SK-N-SH (cell line): ENCODE measurements around the gene PDGFRA. TPM values are rescaled to one million over a fixed set of nuclear protein-coding genes. Genes with fewer than 3 reads are reported as not detected.
"Not testable (repeated sequence)": the region's sequence is repeated elsewhere in the genome, so short reads cannot be mapped to it uniquely, and the experiment has no call there.

Source experiments
- CTCF ChIA-PET: fragments of 300-600, 350-600 bp; formaldehyde crosslinking; extraction: SDS; loops from one replicate; lab custom pipeline; 2021; lab: Yijun Ruan, JAX
- POLR2A ChIA-PET: fragments of 350-600 bp; sonication (Branson Sonifier 250); formaldehyde crosslinking; extraction: SDS; loops from one replicate; lab custom pipeline; 2020; ENCODE audit warnings: antibody characterized with exemption, inconsistent platforms; lab: Yijun Ruan, JAX
- DNase-seq: peaks from one replicate; pipeline ENCODE4 v3.0.0; 2012
- H2AFZ ChIP-seq: fragments of 200-600 bp; sonication (generic); 2 replicates; pipeline ENCODE4 v1.8.1; 2016; ENCODE audit warnings: antibody characterized with exemption, mild to moderate bottlenecking, low read depth
- H3F3A ChIP-seq: fragments of 200-600 bp; sonication (generic); replicated peaks from 2 replicates; pipeline ENCODE3; 2016; ENCODE audit warnings: antibody characterized with exemption, mild to moderate bottlenecking; ENCODE audit not compliant: insufficient read depth
- H3K27ac ChIP-seq, 2 experiments: fragments of 200-500 bp in 1 of 2; fragments of 200-600 bp in 1 of 2; sonication (Bioruptor generic) in 1 of 2; sonication (generic), shearing (Covaris generic) in 1 of 2; 2 replicates each; pipeline versions ENCODE4 v1.5.1 to v1.6.1; 2014 to 2016; ENCODE audit warnings: low read depth in 2 of 2, inconsistent platforms in 1 of 2, low read length in 1 of 2, mild to moderate bottlenecking in 1 of 2, mixed read lengths in 1 of 2
- H3K27me3 ChIP-seq: fragments of 200-600 bp; sonication (generic), shearing (Covaris generic); 2 replicates; pipeline ENCODE4 v1.6.1; 2016; ENCODE audit warnings: mixed run types; ENCODE audit not compliant: insufficient read depth
- H3K36me3 ChIP-seq, 2 experiments: fragments of 200-500 bp in 1 of 2; fragments of 200-600 bp in 1 of 2; sonication (Bioruptor generic) in 1 of 2; sonication (generic) in 1 of 2; replicated peaks in 1 of 2; 2 replicates each; pipeline versions ENCODE3 to v1.5.1; 2014 to 2016; ENCODE audit warnings: low read length in 1 of 2, mild to moderate bottlenecking in 1 of 2; ENCODE audit not compliant: insufficient read depth in 2 of 2, control insufficient read depth in 1 of 2
- H3K4me1 ChIP-seq, 2 experiments: fragments of 200-500 bp in 1 of 2; fragments of 200-600 bp in 1 of 2; sonication (Bioruptor generic) in 1 of 2; sonication (generic), shearing (Covaris generic) in 1 of 2; 2 replicates each; pipeline versions ENCODE4 v1.5.1 to v1.6.1; 2014 to 2016; ENCODE audit warnings: low read depth in 1 of 2, low read length in 1 of 2, mixed run types in 1 of 2; ENCODE audit not compliant: insufficient read depth in 2 of 2, control insufficient read depth in 1 of 2
- H3K4me2 ChIP-seq: fragments of 200-600 bp; sonication (generic), shearing (Covaris generic); 2 replicates; pipeline ENCODE4 v1.6.1; 2017; ENCODE audit warnings: mixed run types
- H3K4me3 ChIP-seq, 2 experiments: fragments of 200-500 bp in 1 of 2; fragments of 200-600 bp in 1 of 2; sonication (Bioruptor generic) in 1 of 2; sonication (generic), shearing (Covaris generic) in 1 of 2; 2 replicates each; pipeline versions ENCODE4 v1.5.1 to v1.8.1; 2014 to 2016; ENCODE audit warnings: low read depth in 2 of 2, inconsistent platforms in 1 of 2, low read length in 1 of 2, mild to moderate bottlenecking in 1 of 2, mixed read lengths in 1 of 2, moderate library complexity in 1 of 2
- H3K79me2 ChIP-seq: fragments of 200-600 bp; sonication (generic); 2 replicates; pipeline ENCODE4 v1.8.1; 2017; ENCODE audit warnings: mild to moderate bottlenecking; ENCODE audit not compliant: insufficient read depth
- H3K9ac ChIP-seq: fragments of 200-600 bp; sonication (generic); 2 replicates; pipeline ENCODE4 v1.6.1; 2017; ENCODE audit warnings: mixed run types
- H3K9me2 ChIP-seq: fragments of 200-600 bp; sonication (generic); 2 replicates; pipeline ENCODE4 v1.6.1; 2017; ENCODE audit warnings: mixed run types
- H3K9me3 ChIP-seq: fragments of 200-600 bp; sonication (generic); 2 replicates; pipeline ENCODE4 v1.6.1; 2017; ENCODE audit warnings: mixed run types, mild to moderate bottlenecking, moderate library complexity
- H4K20me1 ChIP-seq: fragments of 200-600 bp; sonication (generic); 2 replicates; pipeline ENCODE4 v1.6.1; 2017; ENCODE audit warnings: mild to moderate bottlenecking, mixed run types; ENCODE audit not compliant: insufficient read depth
- EP300 ChIP-seq, 2 experiments: IDR thresholded peaks; 2 replicates each; pipeline versions ENCODE4 v1.4.0 to v1.6.1; 2012; ENCODE audit warnings: borderline replicate concordance in 1 of 2, low read depth in 1 of 2, low read length in 1 of 2
- EZH2phosphoT487 ChIP-seq: fragments of 200-600 bp; sonication (generic); IDR thresholded peaks from 2 replicates; pipeline ENCODE4 v1.6.1; 2017; ENCODE audit warnings: low read depth, mixed run types, mild to moderate bottlenecking, antibody characterized with exemption, moderate library complexity, borderline replicate concordance
- FOXJ3 ChIP-seq: sonication (generic); formaldehyde crosslinking; IDR thresholded peaks from 2 replicates; pipeline ENCODE4 v1.5.1; 2020; ENCODE audit warnings: mild to moderate bottlenecking, missing genetic modification reagents
- GABPA ChIP-seq: IDR thresholded peaks from 2 replicates; pipeline ENCODE4 v1.4.0; 2012; ENCODE audit warnings: low read depth, mild to moderate bottlenecking
- MXI1 ChIP-seq: IDR thresholded peaks from 2 replicates; pipeline ENCODE4 v1.6.1; 2012; ENCODE audit warnings: mild to moderate bottlenecking, low read depth, low read length, improper control_type of control experiment
- POLR2AphosphoS5 ChIP-seq: IDR thresholded peaks from 2 replicates; pipeline ENCODE4 v1.6.1; 2012; ENCODE audit warnings: low read depth, low read length
- SIN3A ChIP-seq: IDR thresholded peaks from 2 replicates; pipeline ENCODE4 v1.6.1; 2012; ENCODE audit warnings: low read depth, mild to moderate bottlenecking, low read length, moderate library complexity, borderline replicate concordance
- TCF12 ChIP-seq: IDR thresholded peaks from 2 replicates; pipeline ENCODE4 v1.4.0; 2012
- TEAD4 ChIP-seq: IDR thresholded peaks from 2 replicates; pipeline ENCODE4 v1.4.0; 2012; ENCODE audit warnings: mild to moderate bottlenecking, borderline replicate concordance; ENCODE audit not compliant: insufficient read depth
- WGBS: methylation state at CpG from one replicate; pipeline ENCODE4 v1.1.6; 2017; ENCODE audit warnings: low lambda C conversion rate; 5-methylcytosine and 5-hydroxymethylcytosine counted together
- polyA plus RNA-seq, 3 experiments: library from polyadenylated mRNA; depleted of rRNA; stranded (reverse); fragments of >200 nt; gene quantifications; 2 replicates each; pipeline ENCODE4 v1.2.3, GENCODE V29; 2012
- TF ChIP-seq, protein P1 (sequence below): fragments of 150-350 bp; IDR thresholded peaks from 2 replicates; pipeline ENCODE4 v1.6.1; 2017; ENCODE audit warnings: antibody characterized with exemption, low read length, low read depth, borderline replicate concordance
- TF ChIP-seq, protein P2 (sequence below): IDR thresholded peaks from 2 replicates; pipeline ENCODE4 v1.6.1; 2012; ENCODE audit warnings: mild to moderate bottlenecking, low read depth, low read length, moderate library complexity

The PDGFRA gene
- polyA plus RNA-seq, 1 of the 3 experiments (the other 2 are of a cell fraction), result 25.3 TPM

DNA sequence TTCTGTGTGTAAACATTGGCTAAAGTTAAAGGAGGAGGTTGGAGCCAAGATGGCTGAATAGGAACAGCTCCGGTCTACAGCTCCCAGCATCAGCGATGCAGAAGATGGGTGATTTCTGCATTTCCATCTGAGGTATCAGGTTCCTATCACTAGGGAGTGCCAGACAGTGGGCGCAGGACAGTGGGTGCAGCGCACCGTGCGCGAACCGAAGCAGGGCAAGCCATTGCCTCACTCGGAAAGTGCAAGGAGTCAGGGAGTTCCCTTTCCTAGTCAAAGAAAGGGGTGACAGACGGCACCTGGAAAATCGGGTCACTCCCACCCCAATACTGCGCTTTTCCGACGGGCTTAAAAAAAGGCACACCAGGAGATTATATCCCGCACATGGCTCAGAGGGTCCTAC is 14.4 kb downstream of the PDGFRA start:
- H3K9ac ChIP-seq, H3K27ac ChIP-seq, H3K36me3 ChIP-seq, H3K4me1 ChIP-seq, H2AFZ ChIP-seq, H3K4me3 ChIP-seq, H3K4me2 ChIP-seq, H4K20me1 ChIP-seq, POLR2A ChIA-PET, DNase-seq, H3F3A ChIP-seq, H3K9me2 ChIP-seq, H3K27me3 ChIP-seq: not testable (repeated sequence)
- Histone ChIP-seq H3K79me2 (peaks cover 20% of the 10 kb centered on the region), H3K9me3 (peaks cover 15% of the 10 kb centered on the region; the same call in 1 of the 2 replicates)
- 72% methylated on average over 11 of the region's 15 CpGs for WGBS
- CTCF ChIA-PET, result interaction anchor here (2.5 kb wide), 1 partner anchor 9 kb away, joined by 14 read pairs; no protein-coding TSS in a partner anchor

DNA sequence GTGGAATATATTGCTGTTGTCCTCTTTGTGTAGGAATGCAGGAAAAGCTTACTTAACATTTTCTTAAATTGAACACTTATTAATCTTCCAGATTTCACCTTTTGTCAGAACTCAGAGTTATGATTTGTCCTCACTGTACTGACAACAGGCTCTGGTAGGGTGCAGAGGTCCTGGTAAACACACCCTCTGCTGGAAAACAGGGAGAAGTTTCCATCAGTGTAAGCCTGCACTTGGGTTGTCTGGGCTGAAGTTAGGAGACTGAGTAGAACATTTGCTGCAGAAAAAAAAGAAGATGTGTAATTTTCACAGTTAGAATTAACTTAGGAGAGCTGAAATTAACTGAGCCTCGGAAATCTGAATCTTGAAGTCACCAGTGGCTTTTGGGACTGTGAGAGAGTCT is 23.2 kb downstream of the PDGFRA start:
- Histone ChIP-seq H4K20me1 (peaks cover 56% of the 10 kb centered on the region; the same call in 1 of the 2 replicates), H3K4me1 (peaks cover 0 to 12% of the 10 kb centered on the region in 2 experiments; a peak in 2 of 4 replicates), H3F3A (peaks cover 13% of the 10 kb centered on the region), H3K79me2 (peaks cover 19% of the 10 kb centered on the region; the same call in 1 of the 2 replicates)
- POLR2A ChIA-PET, H3K9me3 ChIP-seq, H3K36me3 ChIP-seq, H2AFZ ChIP-seq, H3K27ac ChIP-seq, H3K9me2 ChIP-seq, H3K27me3 ChIP-seq, DNase-seq, H3K9ac ChIP-seq, H3K4me3 ChIP-seq, H3K4me2 ChIP-seq: not testable (repeated sequence)
- CTCF ChIA-PET, result interaction anchor here (0.6 to 1.0 kb wide), 2 partner anchors 20 to 142 kb away, joined by 3 to 5 read pairs; no protein-coding TSS in a partner anchor
- WGBS, result 54% methylated on average over 1 of the region's 1 CpG

DNA sequence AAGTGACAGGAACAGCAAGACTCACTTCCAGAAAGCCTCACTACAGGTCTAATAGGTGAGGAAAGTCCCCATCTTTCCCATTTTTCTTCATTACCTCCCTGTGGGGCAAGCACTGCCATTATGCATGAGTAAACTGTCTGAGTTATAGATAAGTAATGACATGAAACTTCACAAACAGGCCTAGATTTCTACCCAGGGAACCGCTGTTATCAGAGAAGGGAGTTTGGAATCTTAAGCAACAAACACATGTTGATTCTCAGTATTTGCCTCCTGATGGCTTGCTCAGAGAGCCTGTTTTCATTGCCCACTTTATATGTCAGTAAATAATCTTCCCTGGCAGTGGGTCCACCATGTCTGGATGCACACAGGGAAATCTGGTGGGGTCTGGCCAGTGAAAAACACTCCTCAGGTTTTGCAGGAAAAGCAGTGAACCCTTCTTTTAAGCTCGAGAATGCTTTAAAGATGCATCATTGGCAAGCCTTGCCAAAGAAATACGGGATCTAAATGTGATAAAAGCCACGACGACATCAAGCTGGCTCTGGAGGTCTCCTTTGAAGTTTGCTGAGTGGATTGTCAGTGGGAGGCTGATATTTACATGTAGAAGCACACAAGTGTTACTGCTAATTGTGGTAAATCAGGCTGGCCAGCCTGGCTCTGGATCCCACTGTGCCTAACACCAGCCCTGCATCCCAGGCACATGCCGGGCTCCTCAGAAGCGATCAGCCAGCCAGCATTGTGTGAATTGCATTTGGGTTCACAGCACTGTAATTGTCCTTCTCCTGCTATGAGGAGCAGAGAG is 25.2 kb downstream of the PDGFRA start:
- Histone ChIP-seq H2AFZ (no peak overlapping the region), H3K9me3 (peaks cover 7% of the 10 kb centered on the region; the same call in 1 of the 2 replicates)
- no peak for TF ChIP-seq POLR2AphosphoS5
- no peak for TF ChIP-seq EZH2phosphoT487
- no peak for TF ChIP-seq GABPA
- no peak for TF ChIP-seq TEAD4
- no peak for TF ChIP-seq FOXJ3
- TF ChIP-seq, protein P1, sequence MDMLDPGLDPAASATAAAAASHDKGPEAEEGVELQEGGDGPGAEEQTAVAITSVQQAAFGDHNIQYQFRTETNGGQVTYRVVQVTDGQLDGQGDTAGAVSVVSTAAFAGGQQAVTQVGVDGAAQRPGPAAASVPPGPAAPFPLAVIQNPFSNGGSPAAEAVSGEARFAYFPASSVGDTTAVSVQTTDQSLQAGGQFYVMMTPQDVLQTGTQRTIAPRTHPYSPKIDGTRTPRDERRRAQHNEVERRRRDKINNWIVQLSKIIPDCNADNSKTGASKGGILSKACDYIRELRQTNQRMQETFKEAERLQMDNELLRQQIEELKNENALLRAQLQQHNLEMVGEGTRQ, result no peak
- TF ChIP-seq EP300 (IDR thresholded peaks at IDR 0.05; ENCODE audit: borderline replicate concordance in 1 of 2, low read depth in 1 of 2, low read length in 1 of 2), result no peak
- TF ChIP-seq MXI1, result no peak
- TF ChIP-seq, protein P2, sequence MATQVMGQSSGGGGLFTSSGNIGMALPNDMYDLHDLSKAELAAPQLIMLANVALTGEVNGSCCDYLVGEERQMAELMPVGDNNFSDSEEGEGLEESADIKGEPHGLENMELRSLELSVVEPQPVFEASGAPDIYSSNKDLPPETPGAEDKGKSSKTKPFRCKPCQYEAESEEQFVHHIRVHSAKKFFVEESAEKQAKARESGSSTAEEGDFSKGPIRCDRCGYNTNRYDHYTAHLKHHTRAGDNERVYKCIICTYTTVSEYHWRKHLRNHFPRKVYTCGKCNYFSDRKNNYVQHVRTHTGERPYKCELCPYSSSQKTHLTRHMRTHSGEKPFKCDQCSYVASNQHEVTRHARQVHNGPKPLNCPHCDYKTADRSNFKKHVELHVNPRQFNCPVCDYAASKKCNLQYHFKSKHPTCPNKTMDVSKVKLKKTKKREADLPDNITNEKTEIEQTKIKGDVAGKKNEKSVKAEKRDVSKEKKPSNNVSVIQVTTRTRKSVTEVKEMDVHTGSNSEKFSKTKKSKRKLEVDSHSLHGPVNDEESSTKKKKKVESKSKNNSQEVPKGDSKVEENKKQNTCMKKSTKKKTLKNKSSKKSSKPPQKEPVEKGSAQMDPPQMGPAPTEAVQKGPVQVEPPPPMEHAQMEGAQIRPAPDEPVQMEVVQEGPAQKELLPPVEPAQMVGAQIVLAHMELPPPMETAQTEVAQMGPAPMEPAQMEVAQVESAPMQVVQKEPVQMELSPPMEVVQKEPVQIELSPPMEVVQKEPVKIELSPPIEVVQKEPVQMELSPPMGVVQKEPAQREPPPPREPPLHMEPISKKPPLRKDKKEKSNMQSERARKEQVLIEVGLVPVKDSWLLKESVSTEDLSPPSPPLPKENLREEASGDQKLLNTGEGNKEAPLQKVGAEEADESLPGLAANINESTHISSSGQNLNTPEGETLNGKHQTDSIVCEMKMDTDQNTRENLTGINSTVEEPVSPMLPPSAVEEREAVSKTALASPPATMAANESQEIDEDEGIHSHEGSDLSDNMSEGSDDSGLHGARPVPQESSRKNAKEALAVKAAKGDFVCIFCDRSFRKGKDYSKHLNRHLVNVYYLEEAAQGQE, result no peak
- TF ChIP-seq SIN3A, result no peak
- TF ChIP-seq TCF12, result no peak
- TF ChIP-seq, all 33 proteins: peak for 0
- Histone ChIP-seq H3K9ac (no peak overlapping the region), H4K20me1 (peaks cover 76% of the 10 kb centered on the region; the same call in 1 of the 2 replicates), H3K4me1 (peaks cover 0 to 12% of the 10 kb centered on the region in 2 experiments; a peak in 2 of 4 replicates), H3F3A (peaks cover 13% of the 10 kb centered on the region), H3K9me2 (no peaks in the 10 kb centered on the region), H3K27ac (no peak overlapping the region), H3K4me2 (no peak overlapping the region), H3K79me2 (peaks cover 23% of the 10 kb centered on the region), H3K27me3 (no peaks in the 10 kb centered on the region), H3K4me3 (no peak overlapping the region), H3K36me3 (peaks cover 4 to 7% of the 10 kb centered on the region in 2 experiments)
- 66% methylated on average over 6 of the region's 7 CpGs for WGBS
- CTCF ChIA-PET, result interaction anchor here (1.8 kb wide), 1 partner anchor 20 kb away, joined by 8 read pairs; no protein-coding TSS in a partner anchor
- POLR2A ChIA-PET, result no interaction called here
- DNase-seq, result no peak
